Gastroesophageal sphincter (tissue), 4 donors: ENCODE data around the gene C1orf116. TPM values are rescaled to one million over a fixed set of nuclear protein-coding genes. Genes with fewer than 3 reads are reported as not detected.

ENCODE experiments used
- ATAC-seq: fragments of 150-250 bp; one replicate; pipeline ENCODE4 v1.9.1; 2016; ENCODE audit warnings: mild to moderate bottlenecking, moderate library complexity
- H3K27ac ChIP-seq, 4 donors: fragments of 200-600 bp; sonication (generic) in 3 of 4; 1 replicate in 3 of 4; 2 replicates in 1 of 4; pipeline ENCODE4 v1.5.1; 2016 to 2019
- H3K27me3 ChIP-seq: fragments of 200-600 bp; sonication (generic); one replicate; pipeline ENCODE4 v1.5.1; 2019
- H3K36me3 ChIP-seq, 2 donors: fragments of 200-600 bp; sonication (generic); one replicate each; pipeline ENCODE4 v1.5.1; 2019; ENCODE audit warnings: control low read depth in 1 of 2
- H3K4me1 ChIP-seq, 3 donors: fragments of 200-600 bp; sonication (generic); 1 replicate in 2 of 3; 2 replicates in 1 of 3; pipeline ENCODE4 v1.5.1; 2016 to 2019; ENCODE audit warnings: control low read depth in 2 of 3
- H3K4me3 ChIP-seq, 2 donors: fragments of 200-600 bp; sonication (generic); one replicate each; pipeline ENCODE4 v1.5.1; 2019; ENCODE audit warnings: mild to moderate bottlenecking in 1 of 2, moderate library complexity in 1 of 2
- H3K9me3 ChIP-seq, 3 donors: fragments of 200-600 bp; sonication (generic); one replicate each; pipeline ENCODE4 v1.5.1; 2017 to 2019; ENCODE audit warnings: control low read depth in 2 of 3
- EP300 ChIP-seq: sonication (generic); formaldehyde crosslinking; IDR thresholded peaks from one replicate; pipeline ENCODE4 v1.6.1; 2017; ENCODE audit warnings: antibody characterized with exemption, mild to moderate bottlenecking
- POLR2A ChIP-seq, 2 donors: fragments of 450-650 bp; IDR thresholded peaks; one replicate each; pipeline ENCODE4 v1.6.1; 2017; ENCODE audit warnings: antibody characterized with exemption in 2 of 2, mild to moderate bottlenecking in 2 of 2, moderate library complexity in 1 of 2
- POLR2AphosphoS5 ChIP-seq: sonication (generic); formaldehyde crosslinking; IDR thresholded peaks from one replicate; pipeline ENCODE4 v1.6.1; 2017; ENCODE audit warnings: antibody characterized with exemption
- WGBS, 2 donors: methylation state at CpG; one replicate each; pipeline ENCODE4 v1.1.5; 2018; ENCODE audit warnings: low coverage in 1 of 2; 5-methylcytosine and 5-hydroxymethylcytosine counted together
- total RNA-seq, 4 donors: library from RNA; depleted of rRNA; stranded (reverse); fragments of >200 nt; gene quantifications; one replicate each; pipeline ENCODE4 v1.1.0, GENCODE V29; 2016
- TF ChIP-seq, protein P1 (sequence below), 4 experiments: fragments of 200-600 bp in 2 of 4; fragments of 450-650 bp in 2 of 4; sonication (generic) in 1 of 4; IDR thresholded peaks; one replicate each; pipeline ENCODE4 v1.5.1; 2017 to 2019; ENCODE audit warnings: antibody characterized with exemption in 4 of 4, mild to moderate bottlenecking in 2 of 4, moderate library complexity in 2 of 4

The C1orf116 gene
- total RNA-seq, 4 donors from 2014 or later: 0.19 to 3.7 (median 1.4) TPM; not detected in 1

GRCh38 chr1:207051191-207051943, 18.8 kb upstream of the C1orf116 start, which contains the start of gene YOD1:
YOD1 (minus strand) TSS chr1:207051208; CDS start chr1:207051030, 178 bp downstream.
- no peak for ATAC-seq
- no peaks in the 10 kb centered on the region for H3K9me3 ChIP-seq
- peak within 1 kb of the TSS; percentile 83 to 94 (median 88) for H3K27ac ChIP-seq
- TF ChIP-seq, protein P1, sequence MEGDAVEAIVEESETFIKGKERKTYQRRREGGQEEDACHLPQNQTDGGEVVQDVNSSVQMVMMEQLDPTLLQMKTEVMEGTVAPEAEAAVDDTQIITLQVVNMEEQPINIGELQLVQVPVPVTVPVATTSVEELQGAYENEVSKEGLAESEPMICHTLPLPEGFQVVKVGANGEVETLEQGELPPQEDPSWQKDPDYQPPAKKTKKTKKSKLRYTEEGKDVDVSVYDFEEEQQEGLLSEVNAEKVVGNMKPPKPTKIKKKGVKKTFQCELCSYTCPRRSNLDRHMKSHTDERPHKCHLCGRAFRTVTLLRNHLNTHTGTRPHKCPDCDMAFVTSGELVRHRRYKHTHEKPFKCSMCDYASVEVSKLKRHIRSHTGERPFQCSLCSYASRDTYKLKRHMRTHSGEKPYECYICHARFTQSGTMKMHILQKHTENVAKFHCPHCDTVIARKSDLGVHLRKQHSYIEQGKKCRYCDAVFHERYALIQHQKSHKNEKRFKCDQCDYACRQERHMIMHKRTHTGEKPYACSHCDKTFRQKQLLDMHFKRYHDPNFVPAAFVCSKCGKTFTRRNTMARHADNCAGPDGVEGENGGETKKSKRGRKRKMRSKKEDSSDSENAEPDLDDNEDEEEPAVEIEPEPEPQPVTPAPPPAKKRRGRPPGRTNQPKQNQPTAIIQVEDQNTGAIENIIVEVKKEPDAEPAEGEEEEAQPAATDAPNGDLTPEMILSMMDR (IDR thresholded peaks at IDR 0.05): no peak
- TF ChIP-seq EP300: no peak
- peaks cover 0 to 63% (median 14%) of the 10 kb centered on the region in 3 donors for H3K4me1 ChIP-seq
- H3K27me3 ChIP-seq: no peaks in the 10 kb centered on the region
- peaks cover 0 to 22% of the 10 kb centered on the region in 2 donors for H3K36me3 ChIP-seq
- WGBS, 2 donors: 36 to 59% methylated on average over 6 to 15 of the region's 15 CpGs
- H3K4me3 ChIP-seq: peak within 1 kb of the TSS; percentile 86 to 100

GRCh38 chr1:207050480-207051190, 18.1 kb upstream of the C1orf116 start:
- Histone ChIP-seq H3K27me3 (no peaks in the 10 kb centered on the region), H3K4me1 (peaks cover 0 to 70% (median 15%) of the 10 kb centered on the region in 3 donors), H3K36me3 (peaks cover 0 to 17% of the 10 kb centered on the region in 2 donors), H3K9me3 (no peaks in the 10 kb centered on the region), H3K27ac (peak overlapping the region; percentile 83 to 94 (median 88)), H3K4me3 (peak overlapping the region; percentile 86 to 100)
- peak; percentile 64 for ATAC-seq
- peak; percentile 27 for TF ChIP-seq POLR2AphosphoS5
- no peak for TF ChIP-seq EP300
- TF ChIP-seq, protein P1 (IDR thresholded peaks at IDR 0.05): peak in 1 of 4 experiments; percentile 40
- WGBS, 2 donors: 0 to 1% methylated on average over 4 to 30 of the region's 47 CpGs

DNA sequence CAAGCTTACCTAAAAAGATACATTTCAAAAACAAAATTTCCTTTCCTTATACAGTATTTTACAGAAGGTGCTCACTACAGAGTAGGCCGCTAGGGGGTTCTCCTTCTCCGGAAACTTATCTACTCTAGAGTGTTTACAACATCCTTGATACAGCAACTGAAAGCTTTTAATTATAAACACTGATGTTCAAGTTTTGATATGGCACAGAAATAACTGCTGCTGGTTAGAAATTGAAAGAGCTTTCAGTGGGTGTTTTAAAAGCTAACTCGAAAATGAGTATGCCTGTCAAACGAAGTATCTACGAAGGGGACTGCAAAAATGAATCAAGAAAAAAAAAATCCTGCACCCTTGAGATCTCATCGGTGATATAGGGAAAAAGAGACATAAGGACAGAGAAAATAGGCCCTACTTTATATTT, 17.4 kb upstream of the C1orf116 start:
- WGBS, 2 donors: 0 to 1% methylated on average over 6 of the region's 6 CpGs
- peaks cover 0 to 76% (median 18%) of the 10 kb centered on the region in 3 donors for H3K4me1 ChIP-seq
- no peak for ATAC-seq
- peaks cover 0 to 17% of the 10 kb centered on the region in 2 donors for H3K36me3 ChIP-seq
- TF ChIP-seq, protein P1 (IDR thresholded peaks at IDR 0.05): peak; percentile 75 to 83 (median 77)
- TF ChIP-seq EP300: no peak
- no peak for TF ChIP-seq POLR2AphosphoS5
- H3K9me3 ChIP-seq: no peaks in the 10 kb centered on the region
- no peaks in the 10 kb centered on the region for H3K27me3 ChIP-seq
- H3K4me3 ChIP-seq: peak overlapping the region; percentile 86 to 100
- peak overlapping the region; percentile 83 to 94 (median 88) for H3K27ac ChIP-seq

GRCh38 chr1:207049514-207049913, 17.0 kb upstream of the C1orf116 start:
- Histone ChIP-seq H3K4me1 (peaks cover 0 to 79% (median 18%) of the 10 kb centered on the region in 3 donors), H3K4me3 (peak overlapping the region in 1 of 2 donors; percentile 86), H3K27ac (peak overlapping the region in 2 of 4 donors; percentile 91 to 94), H3K9me3 (no peaks in the 10 kb centered on the region), H3K36me3 (peaks cover 0 to 17% of the 10 kb centered on the region in 2 donors), H3K27me3 (no peaks in the 10 kb centered on the region)
- TF ChIP-seq, protein P1 (IDR thresholded peaks at IDR 0.05): no peak
- TF ChIP-seq POLR2AphosphoS5: no peak
- TF ChIP-seq EP300: no peak
- TF ChIP-seq POLR2A (IDR thresholded peaks at IDR 0.05): no peak
- no peak for ATAC-seq
- WGBS, 2 donors: 0 to 30% methylated on average over 1 to 5 of the region's 8 CpGs
